Trophoblast cell (in vitro differentiated cells and primary cell): ENCODE results near the gene KRT76.

ENCODE experiments used
- DNase-seq, 2 donors: peaks; one replicate each; pipeline ENCODE4 v3.0.0-alpha.2; 2016
- H2AFZ ChIP-seq: 2 replicates; pipeline ENCODE4 v1.6.1; 2013; ENCODE audit warnings: low read length, moderate library complexity, mild to moderate bottlenecking; ENCODE audit not compliant: insufficient read depth, poor library complexity
- H2AK5ac ChIP-seq: 2 replicates; pipeline ENCODE4 v1.6.1; 2013; ENCODE audit warnings: mild to moderate bottlenecking, low read length
- H2BK120ac ChIP-seq: 2 replicates; pipeline ENCODE4 v1.6.1; 2013; ENCODE audit warnings: low read length, mild to moderate bottlenecking, moderate library complexity; ENCODE audit not compliant: insufficient read depth, poor library complexity
- H2BK12ac ChIP-seq: 2 replicates; pipeline ENCODE4 v1.6.1; 2013; ENCODE audit warnings: mild to moderate bottlenecking, low read length, moderate library complexity
- H2BK5ac ChIP-seq: 2 replicates; pipeline ENCODE4 v1.6.1; 2013; ENCODE audit warnings: low read length, low read depth, moderate library complexity, mild to moderate bottlenecking; ENCODE audit not compliant: poor library complexity
- H3K14ac ChIP-seq: 2 replicates; pipeline ENCODE4 v1.6.1; 2013; ENCODE audit warnings: mild to moderate bottlenecking, low read length
- H3K18ac ChIP-seq: 2 replicates; pipeline ENCODE4 v1.6.1; 2013; ENCODE audit warnings: mild to moderate bottlenecking, low read length
- H3K23ac ChIP-seq: 2 replicates; pipeline ENCODE4 v1.6.1; 2013; ENCODE audit warnings: low read length
- H3K27ac ChIP-seq: 2 replicates; pipeline ENCODE4 v1.5.1; 2013; ENCODE audit warnings: low read depth, mild to moderate bottlenecking, inconsistent platforms, low read length, moderate library complexity
- H3K27me3 ChIP-seq: 2 replicates; pipeline ENCODE4 v1.6.1; 2013; ENCODE audit warnings: inconsistent platforms, mild to moderate bottlenecking, low read length, moderate library complexity; ENCODE audit not compliant: insufficient read depth
- H3K36me3 ChIP-seq, 2 experiments: 1 replicate in 1 of 2; 2 replicates in 1 of 2; pipeline ENCODE4 v1.6.1; 2013; ENCODE audit warnings: low read length in 2 of 2, mild to moderate bottlenecking in 2 of 2, moderate library complexity in 1 of 2; ENCODE audit not compliant: insufficient read depth in 2 of 2, control insufficient read depth in 1 of 2
- H3K4ac ChIP-seq: 2 replicates; pipeline ENCODE4 v1.6.1; 2013; ENCODE audit warnings: low read depth, mild to moderate bottlenecking, low read length, moderate library complexity
- H3K4me1 ChIP-seq, 2 experiments: 1 replicate in 1 of 2; 2 replicates in 1 of 2; pipeline ENCODE4 v1.6.1; 2013; ENCODE audit warnings: low read length in 2 of 2, mild to moderate bottlenecking in 2 of 2, moderate library complexity in 1 of 2; ENCODE audit not compliant: insufficient read depth in 2 of 2, control insufficient read depth in 1 of 2
- H3K4me2 ChIP-seq: 2 replicates; pipeline ENCODE4 v1.6.1; 2013; ENCODE audit warnings: inconsistent platforms, mild to moderate bottlenecking, low read length, moderate library complexity
- H3K4me3 ChIP-seq: 2 replicates; pipeline ENCODE4 v1.5.1; 2013; ENCODE audit warnings: mild to moderate bottlenecking, low read depth, low read length, inconsistent platforms
- H3K79me1 ChIP-seq: one replicate; pipeline ENCODE4 v1.6.1; 2013; ENCODE audit warnings: low read length
- H3K79me2 ChIP-seq: 2 replicates; pipeline ENCODE4 v1.6.1; 2013; ENCODE audit warnings: low read length, mild to moderate bottlenecking; ENCODE audit not compliant: control insufficient read depth, insufficient read depth, poor library complexity
- H3K9ac ChIP-seq: 2 replicates; pipeline ENCODE4 v1.6.1; 2013; ENCODE audit warnings: mild to moderate bottlenecking, low read length
- H3K9me3 ChIP-seq: 2 replicates; pipeline ENCODE4 v1.6.1; 2013; ENCODE audit warnings: low read depth, mild to moderate bottlenecking, control low read depth, inconsistent platforms, low read length; ENCODE audit not compliant: insufficient read depth
- H4K12ac ChIP-seq: 2 replicates; pipeline ENCODE4 v1.6.1; 2013; ENCODE audit warnings: low read depth, mild to moderate bottlenecking, low read length, moderate library complexity
- H4K8ac ChIP-seq: 2 replicates; pipeline ENCODE4 v1.6.1; 2013; ENCODE audit warnings: low read depth, mild to moderate bottlenecking, low read length, moderate library complexity
- H4K91ac ChIP-seq: one replicate; pipeline ENCODE4 v1.6.1; 2013; ENCODE audit warnings: low read depth, mild to moderate bottlenecking, low read length, moderate library complexity
- WGBS: extraction: QIAGEN DNeasy Blood & Tissue Kit; methylation state at CpG from one replicate; pipeline ENCODE4 v1.1.7; 2013; ENCODE audit warnings: missing lambda C conversion rate; ENCODE audit not compliant: insufficient read length, insufficient coverage; ENCODE audit errors: extremely low coverage; 5-methylcytosine and 5-hydroxymethylcytosine counted together

KRT76 gene

GRCh38 chr12:52735816-52736632, 41.1 kb downstream of the KRT76 start:
- H2BK12ac ChIP-seq, result no peak overlapping the region
- H3K9ac ChIP-seq, result no peak overlapping the region
- no peak overlapping the region for H3K4ac ChIP-seq
- no peak overlapping the region for H2BK120ac ChIP-seq
- H2BK5ac ChIP-seq, result no peak overlapping the region
- no peak overlapping the region for H4K91ac ChIP-seq
- H3K14ac ChIP-seq, result no peak overlapping the region
- H3K18ac ChIP-seq, result no peak overlapping the region
- no peak overlapping the region for H2AFZ ChIP-seq
- DNase-seq, result no peak
- WGBS, result no CpG with 5 or more reads among the region's 5 CpGs
- H3K4me1 ChIP-seq, result no peaks in the 10 kb centered on the region
- H4K12ac ChIP-seq, result no peak overlapping the region
- H3K23ac ChIP-seq, result no peak overlapping the region
- H3K79me1 ChIP-seq, result no peaks in the 10 kb centered on the region
- no peak overlapping the region for H4K8ac ChIP-seq
- no peaks in the 10 kb centered on the region for H3K36me3 ChIP-seq
- no peak overlapping the region for H2AK5ac ChIP-seq
- H3K9me3 ChIP-seq, result peaks cover 2% of the 10 kb centered on the region
- no peaks in the 10 kb centered on the region for H3K27me3 ChIP-seq
- H3K27ac ChIP-seq, result no peak overlapping the region
- H3K4me2 ChIP-seq, result no peak overlapping the region
- H3K79me2 ChIP-seq, result no peaks in the 10 kb centered on the region
- no peak overlapping the region for H3K4me3 ChIP-seq

DNA sequence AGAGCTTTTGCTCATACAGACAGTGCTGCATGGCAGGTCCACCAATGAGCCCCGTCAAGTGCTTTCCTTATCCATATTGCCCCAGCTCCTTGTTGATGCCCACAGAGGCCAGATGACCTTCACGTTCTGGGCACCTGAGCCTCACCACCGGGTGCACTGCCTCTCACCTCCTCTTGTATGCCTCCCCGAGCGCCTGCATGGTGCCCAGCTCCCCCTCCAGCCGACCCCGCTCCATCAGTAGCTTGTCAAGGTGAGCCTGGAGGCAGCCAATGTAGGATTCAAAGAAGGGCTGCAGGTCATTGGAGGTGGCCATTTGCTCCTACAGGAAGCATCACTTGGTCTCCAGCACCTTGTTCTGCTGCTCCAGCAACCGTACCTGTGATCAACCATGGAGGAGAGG, 42.0 kb downstream of the KRT76 start:
- Histone ChIP-seq H3K9ac (no peak overlapping the region), H2BK12ac (no peak overlapping the region), H3K4me1 (no peaks in the 10 kb centered on the region), H2BK5ac (no peak overlapping the region), H2AFZ (no peak overlapping the region), H3K79me1 (no peaks in the 10 kb centered on the region), H2BK120ac (no peak overlapping the region), H3K9me3 (peaks cover 2% of the 10 kb centered on the region), H3K4ac (no peak overlapping the region), H3K79me2 (no peaks in the 10 kb centered on the region), H3K4me2 (no peak overlapping the region), H3K23ac (no peak overlapping the region), H3K4me3 (no peak overlapping the region), H3K36me3 (no peaks in the 10 kb centered on the region), H4K12ac (no peak overlapping the region), H3K27ac (no peak overlapping the region), H3K14ac (no peak overlapping the region), H2AK5ac (no peak overlapping the region), H3K18ac (no peak overlapping the region), H3K27me3 (no peaks in the 10 kb centered on the region), H4K8ac (no peak overlapping the region), H4K91ac (no peak overlapping the region)
- no peak for DNase-seq
- WGBS, result no CpG with 5 or more reads among the region's 8 CpGs

- no peak overlapping the region for H4K12ac ChIP-seq
- H2AK5ac ChIP-seq, result no peak overlapping the region
- H2BK120ac ChIP-seq, result no peak overlapping the region
- no CpG with 5 or more reads among the region's 2 CpGs for WGBS
- H3K4ac ChIP-seq, result no peak overlapping the region
- no peak overlapping the region for H2BK12ac ChIP-seq
- H2AFZ ChIP-seq, result no peak overlapping the region
- peaks cover 2% of the 10 kb centered on the region for H3K9me3 ChIP-seq
- no peak overlapping the region for H3K27ac ChIP-seq
- H3K79me2 ChIP-seq, result no peaks in the 10 kb centered on the region
- no peak overlapping the region for H3K23ac ChIP-seq
- H3K9ac ChIP-seq, result no peak overlapping the region
- H3K79me1 ChIP-seq, result no peaks in the 10 kb centered on the region
- H3K27me3 ChIP-seq, result no peaks in the 10 kb centered on the region
- H3K4me1 ChIP-seq, result no peaks in the 10 kb centered on the region
- H3K14ac ChIP-seq, result no peak overlapping the region
- no peaks in the 10 kb centered on the region for H3K36me3 ChIP-seq
- H3K4me2 ChIP-seq, result no peak overlapping the region
- H3K18ac ChIP-seq, result no peak overlapping the region
- no peak for DNase-seq
- no peak overlapping the region for H3K4me3 ChIP-seq
- H4K8ac ChIP-seq, result no peak overlapping the region
- no peak overlapping the region for H2BK5ac ChIP-seq
- H4K91ac ChIP-seq, result no peak overlapping the region
Measured at GRCh38 chr12:52730793-52731192, 46.4 kb downstream of the KRT76 start.

GRCh38 chr12:52730383-52730782, 46.8 kb downstream of the KRT76 start:
- no peak overlapping the region for H3K23ac ChIP-seq
- no peak overlapping the region for H2BK5ac ChIP-seq
- no peaks in the 10 kb centered on the region for H3K36me3 ChIP-seq
- no peak overlapping the region for H2AK5ac ChIP-seq
- no peak overlapping the region for H4K91ac ChIP-seq
- no peaks in the 10 kb centered on the region for H3K79me2 ChIP-seq
- no peak overlapping the region for H4K12ac ChIP-seq
- no peak overlapping the region for H3K14ac ChIP-seq
- H3K27me3 ChIP-seq, result no peaks in the 10 kb centered on the region
- no peak overlapping the region for H3K9ac ChIP-seq
- no peak overlapping the region for H2BK12ac ChIP-seq
- no peak overlapping the region for H4K8ac ChIP-seq
- no peak overlapping the region for H3K4ac ChIP-seq
- H2BK120ac ChIP-seq, result no peak overlapping the region
- H3K4me1 ChIP-seq, result no peaks in the 10 kb centered on the region
- no peak for DNase-seq
- WGBS, result no CpG with 5 or more reads among the region's 13 CpGs
- H3K4me3 ChIP-seq, result no peak overlapping the region
- H3K27ac ChIP-seq, result no peak overlapping the region
- no peak overlapping the region for H2AFZ ChIP-seq
- H3K4me2 ChIP-seq, result no peak overlapping the region
- no peaks in the 10 kb centered on the region for H3K79me1 ChIP-seq
- H3K18ac ChIP-seq, result no peak overlapping the region
- peaks cover 2% of the 10 kb centered on the region for H3K9me3 ChIP-seq
